GM18499 (cell line): ENCODE results near the gene DNER.

Experiments used
- ATAC-seq: cut with Tn5 transposase; IDR thresholded peaks from one replicate; pipeline ENCODE4 v1.9.1; 2021; ENCODE audit warnings: moderate number of reproducible peaks; ENCODE audit not compliant: insufficient read depth, unreplicated experiment

Gene DNER

DNA sequence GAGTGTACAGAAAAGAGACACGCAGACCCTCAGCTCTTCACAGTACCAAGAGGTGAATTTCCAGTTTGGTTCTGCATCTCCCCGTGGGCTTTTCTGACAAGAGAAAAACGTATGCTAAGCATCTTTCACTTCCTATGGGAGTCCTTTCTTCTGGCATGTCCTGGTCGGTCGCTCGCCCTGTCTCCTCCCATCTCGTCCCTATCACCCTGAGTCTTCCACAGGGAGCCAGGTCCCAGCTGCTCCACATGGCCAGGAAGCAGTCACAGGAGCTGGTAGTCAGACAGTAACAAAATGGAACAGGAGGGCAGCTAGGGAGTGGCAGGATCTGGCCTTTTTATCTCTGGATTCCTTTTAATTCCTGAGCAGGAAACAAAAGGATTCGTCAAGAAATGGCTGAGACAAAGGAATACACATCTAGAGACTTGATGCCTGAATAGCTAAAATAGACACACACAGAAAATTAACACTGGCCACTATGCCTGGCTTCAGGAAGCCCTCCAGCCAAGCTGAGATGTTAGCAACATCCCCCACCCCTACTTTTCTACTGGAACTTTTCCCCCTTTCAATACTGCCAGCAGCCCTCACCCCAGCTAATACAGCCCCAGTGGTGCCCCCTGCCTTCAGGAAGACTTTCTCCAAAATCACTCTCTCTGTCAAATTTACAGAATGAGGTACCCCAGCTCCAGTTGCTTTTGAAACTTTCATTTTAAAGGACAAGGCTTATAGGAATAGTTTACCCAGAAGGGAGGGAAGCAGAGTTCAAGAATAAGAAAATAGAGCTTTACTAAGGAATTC is 136.1 kb downstream of the DNER start:
- no peak for ATAC-seq

GRCh38 chr2:229575569-229576315 is 138.6 kb downstream of the DNER start:
- no peak for ATAC-seq

GRCh38 chr2:229572507-229573271 is 141.7 kb downstream of the DNER start:
- ATAC-seq, result no peak

GRCh38 chr2:229571243-229571642 is 143.1 kb downstream of the DNER start:
- ATAC-seq, result no peak

DNA sequence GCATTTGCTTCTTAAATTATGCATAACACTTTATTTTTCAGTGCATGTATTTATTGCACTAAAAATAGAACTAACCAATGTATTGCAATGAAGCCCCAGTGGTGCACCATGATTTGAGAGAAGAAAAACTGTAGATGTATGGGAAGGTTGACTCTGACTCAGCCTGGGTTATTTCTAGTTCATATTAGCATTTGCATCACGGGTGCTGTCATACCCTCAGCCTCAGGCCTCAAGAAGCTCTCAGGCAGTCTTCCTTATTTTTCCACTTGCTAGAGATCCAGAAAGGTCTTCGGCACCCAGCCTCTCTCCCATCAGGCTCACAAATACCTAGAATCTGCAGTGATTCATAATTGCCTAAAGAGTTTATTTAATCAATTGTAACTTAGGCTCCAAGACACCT is 148.0 kb downstream of the DNER start:
- no peak for ATAC-seq

DNA sequence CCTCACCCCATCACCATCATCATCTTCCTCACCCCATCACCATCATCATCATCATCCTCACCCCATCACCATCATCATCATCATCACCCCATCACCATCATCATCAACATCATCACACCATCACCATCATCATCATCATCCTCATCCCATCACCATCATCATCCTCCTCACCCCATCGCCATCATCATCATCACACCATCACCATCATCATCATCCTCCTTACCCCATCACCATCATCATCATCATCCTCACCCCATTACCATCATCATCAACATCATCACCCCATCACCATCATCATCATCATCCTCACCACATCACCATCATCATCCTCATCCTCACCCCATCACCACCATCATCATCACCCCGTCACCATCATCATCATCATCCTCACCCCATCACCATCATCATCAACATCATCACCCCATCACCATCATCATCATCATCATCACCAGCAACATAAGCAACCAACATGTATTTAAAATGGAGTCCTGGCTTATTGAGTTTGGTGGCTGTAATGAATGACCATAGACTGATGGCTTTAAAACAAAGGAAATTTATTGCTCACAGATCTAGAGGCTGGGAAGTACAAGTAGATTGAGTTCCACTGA is 150.0 kb downstream of the DNER start:
- ATAC-seq, result no peak

GRCh38 chr2:229563388-229563787 is 151.0 kb downstream of the DNER start:
- ATAC-seq, result no peak

DNA sequence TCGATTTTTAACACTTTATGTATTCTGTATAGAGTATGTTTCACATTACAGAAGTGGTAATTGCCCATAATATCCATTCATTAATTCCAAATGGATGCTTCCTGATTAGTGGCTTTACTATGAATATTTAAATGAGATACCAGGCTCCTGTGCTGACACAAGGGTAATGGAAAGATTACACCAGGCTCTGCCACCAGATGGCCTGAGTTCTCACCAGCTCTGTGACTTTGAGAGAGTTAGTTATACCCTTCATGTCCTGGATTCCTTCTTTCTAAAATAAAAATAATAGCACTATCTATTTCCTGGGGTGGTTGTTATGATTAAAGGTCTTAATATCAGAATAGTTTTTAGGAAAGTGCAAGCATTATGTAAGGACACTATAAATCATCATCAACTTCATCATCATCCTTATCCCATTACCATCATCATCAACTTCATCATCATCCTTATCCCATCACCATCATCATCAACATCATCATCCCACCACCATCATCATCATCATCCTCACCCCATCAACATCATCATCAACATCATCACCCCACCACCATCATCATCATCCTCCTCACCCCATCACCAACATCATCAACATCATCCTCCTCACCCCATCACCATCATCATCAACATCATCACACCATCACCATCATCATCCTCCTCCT is 151.8 kb downstream of the DNER start:
- no peak for ATAC-seq

DNA sequence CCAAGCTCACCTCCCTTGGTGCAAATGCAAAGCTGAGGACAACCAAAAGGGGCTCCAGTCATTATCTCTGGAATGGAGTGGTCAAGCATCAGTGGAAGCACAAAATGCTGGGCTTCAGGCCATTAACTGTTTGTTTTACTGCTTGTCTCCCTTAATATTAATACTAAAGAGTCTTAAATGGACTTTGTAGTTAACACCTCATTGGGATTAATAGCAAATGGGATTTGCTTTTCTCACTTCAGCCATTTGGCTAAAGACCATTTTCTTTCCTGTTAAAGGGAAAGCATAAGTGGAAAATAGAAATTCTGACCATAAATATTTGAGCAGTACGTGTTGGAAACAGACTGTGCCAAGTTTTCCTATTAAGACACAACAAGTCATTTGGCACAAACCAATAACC is 154.4 kb downstream of the DNER start:
- no peak for ATAC-seq

GRCh38 chr2:229553091-229553490 is 161.3 kb downstream of the DNER start:
- no peak for ATAC-seq

- no peak for ATAC-seq
Observed at GRCh38 chr2:229543176-229543873, 171.0 kb downstream of the DNER start.

GRCh38 chr2:229539628-229540027 is 174.7 kb downstream of the DNER start:
- ATAC-seq, result no peak

- no peak for ATAC-seq
Observed at GRCh38 chr2:229531594-229531993, 182.8 kb downstream of the DNER start.

DNA sequence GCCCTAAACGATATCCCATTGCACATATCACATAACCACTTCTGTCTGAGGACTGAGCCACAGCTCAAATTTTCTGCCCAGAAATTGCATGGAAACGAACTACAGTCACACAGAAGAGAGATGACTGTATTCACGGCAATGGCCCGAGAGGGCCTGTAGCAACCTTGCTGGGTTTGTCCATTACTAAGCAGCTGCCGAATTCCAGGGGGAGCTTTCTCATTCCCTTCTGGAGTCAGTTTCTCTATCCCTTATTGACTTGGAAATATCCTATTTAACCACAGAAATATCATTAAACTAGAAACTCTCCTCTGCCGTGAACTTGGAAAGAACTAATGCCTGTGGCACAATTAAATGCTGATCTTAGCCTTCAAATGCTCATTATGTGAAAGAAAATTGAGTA is 183.9 kb downstream of the DNER start:
- ATAC-seq, result no peak

DNA sequence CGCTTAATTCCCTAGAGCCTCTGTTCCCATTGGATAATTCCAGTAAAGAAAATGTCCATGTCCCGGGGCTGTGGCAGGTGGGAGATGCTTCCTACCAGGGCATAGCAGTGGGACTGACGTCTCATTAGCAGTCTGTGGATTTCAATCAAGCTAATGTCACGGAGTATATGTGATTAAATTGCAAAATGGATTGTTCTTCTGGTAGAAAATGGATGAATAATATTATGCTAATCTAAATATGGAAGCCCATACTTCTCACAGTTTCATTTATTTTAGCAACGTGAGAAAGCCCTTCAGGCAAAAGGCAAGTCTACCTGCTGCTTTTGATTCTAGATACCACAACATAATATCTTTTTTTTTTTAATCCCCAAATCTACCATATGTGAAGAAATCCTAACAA is 185.5 kb downstream of the DNER start:
- ATAC-seq, result no peak

DNA sequence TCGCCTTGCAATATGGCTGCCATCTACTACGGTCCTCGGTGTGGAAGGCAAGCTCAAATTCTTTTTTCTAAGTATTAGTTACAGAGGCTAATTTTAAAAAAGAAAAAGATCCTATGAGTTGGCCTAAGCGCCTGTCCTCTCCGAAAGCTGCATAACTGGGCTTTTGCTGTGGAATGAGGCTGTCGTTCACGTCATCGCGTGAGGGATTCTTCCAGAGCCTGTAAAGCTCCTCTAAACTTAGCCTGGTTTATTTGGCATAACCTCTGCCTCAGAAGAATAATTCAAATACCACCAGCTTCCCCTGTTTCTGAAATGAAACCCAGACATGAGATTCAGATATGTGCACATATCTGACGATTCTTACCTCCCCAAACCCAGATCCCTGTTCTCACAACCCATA is 187.4 kb downstream of the DNER start:
- ATAC-seq, result no peak

- ATAC-seq, result no peak
Observed at GRCh38 chr2:229524799-229525198, 189.6 kb downstream of the DNER start.

DNA sequence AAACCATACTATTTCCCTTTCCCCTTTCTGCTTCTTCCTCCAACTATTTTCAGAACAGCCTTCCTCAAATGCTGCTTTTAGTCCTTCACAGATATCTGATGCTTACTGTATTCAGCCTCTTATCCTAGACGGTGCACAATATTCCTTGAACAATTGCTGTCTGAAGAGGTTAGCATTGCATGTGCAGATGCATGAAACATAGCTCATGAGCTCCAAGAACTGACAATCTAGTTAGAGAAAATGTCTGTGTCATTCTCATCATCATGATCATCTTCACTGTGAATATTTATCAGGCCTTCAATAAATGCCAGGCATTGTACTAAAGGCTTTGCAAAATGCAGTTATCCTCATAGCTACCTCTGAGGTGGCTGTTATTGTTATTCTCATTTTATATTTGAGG is 190.7 kb downstream of the DNER start:
- ATAC-seq, result no peak

- no peak for ATAC-seq
Observed at GRCh38 chr2:229521576-229521975, 192.8 kb downstream of the DNER start.

- ATAC-seq, result no peak
Observed at GRCh38 chr2:229520691-229521096, 193.7 kb downstream of the DNER start.
